ENCODE results near the gene CHD3.

CHD3 gene

GRCh38 chr17:7878234-7878633, 10.4 kb upstream of the CHD3 start:
- ChIA-PET POLR2A (no interaction called here), CTCF (interaction anchor here (1.2 to 1.6 kb wide), 2 partner anchors 13 to 17 kb away, joined by 3 to 4 read pairs; no protein-coding TSS in a partner anchor)
- no peak for TF ChIP-seq CTCF (IDR thresholded peaks at IDR 0.05; ENCODE audit: control extremely low read depth, extremely low read depth, low read depth, missing control alignments)
- DNase-seq (ENCODE audit: extremely low spot score) = no peak

GRCh38 chr17:7880076-7880868, 8.3 kb upstream of the CHD3 start:
- TF ChIP-seq CTCF (IDR thresholded peaks at IDR 0.05; ENCODE audit: control extremely low read depth, extremely low read depth, low read depth, missing control alignments) = no peak
- ChIA-PET POLR2A (no interaction called here), CTCF (no interaction called here)
- no peak for DNase-seq (ENCODE audit: extremely low spot score)

- ChIA-PET CTCF (no interaction called here), POLR2A (no interaction called here)
- no peak for TF ChIP-seq CTCF (IDR thresholded peaks at IDR 0.05; ENCODE audit: control extremely low read depth, extremely low read depth, low read depth, missing control alignments)
- DNase-seq (ENCODE audit: extremely low spot score) = no peak
Measured at GRCh38 chr17:7881276-7882054, 7.1 kb upstream of the CHD3 start.

GRCh38 chr17:7882068-7882467, 6.5 kb upstream of the CHD3 start:
- DNase-seq (ENCODE audit: extremely low spot score) = no peak
- ChIA-PET POLR2A (no interaction called here), CTCF (no interaction called here)
- TF ChIP-seq CTCF (IDR thresholded peaks at IDR 0.05; ENCODE audit: control extremely low read depth, extremely low read depth, low read depth, missing control alignments) = no peak

- DNase-seq (ENCODE audit: extremely low spot score) = no peak
- TF ChIP-seq CTCF (IDR thresholded peaks at IDR 0.05; ENCODE audit: control extremely low read depth, extremely low read depth, low read depth, missing control alignments) = no peak
- ChIA-PET CTCF (interaction anchor here (0.7 to 1.3 kb wide), 5 partner anchors 12 to 139 kb away, joined by 3 to 4 read pairs (median 3); no protein-coding TSS in a partner anchor), POLR2A (no interaction called here)
Measured at GRCh38 chr17:7882629-7883028, 6.0 kb upstream of the CHD3 start.

- no peak for TF ChIP-seq CTCF (IDR thresholded peaks at IDR 0.05; ENCODE audit: control extremely low read depth, extremely low read depth, low read depth, missing control alignments)
- ChIA-PET CTCF (interaction anchor here (1.3 kb wide), 1 partner anchor 11 kb away, joined by 4 read pairs; no protein-coding TSS in a partner anchor), POLR2A (interaction anchor here (0.7 kb wide), 1 partner anchor 39 kb away, joined by 4 read pairs; no protein-coding TSS in a partner anchor)
- DNase-seq (ENCODE audit: extremely low spot score) = peak; percentile 55
Measured at GRCh38 chr17:7883781-7884386, 4.7 kb upstream of the CHD3 start.

Data from GM10248 (cell line).